GM18498 (cell line): Measurements from ENCODE around the gene C17orf50.
A peak's percentile ranks its signal among the peaks of the same experiment; 100 is the strongest.
"Not testable (repeated sequence)": the region's sequence is repeated elsewhere in the genome, so short reads cannot be mapped to it uniquely, and the experiment has no call there.

Experiments used
- ATAC-seq: cut with Tn5 transposase; IDR thresholded peaks from one replicate; pipeline ENCODE4 v1.9.1; 2021; ENCODE audit warnings: mild to moderate bottlenecking, moderate library complexity; ENCODE audit not compliant: unreplicated experiment

The C17orf50 gene

DNA sequence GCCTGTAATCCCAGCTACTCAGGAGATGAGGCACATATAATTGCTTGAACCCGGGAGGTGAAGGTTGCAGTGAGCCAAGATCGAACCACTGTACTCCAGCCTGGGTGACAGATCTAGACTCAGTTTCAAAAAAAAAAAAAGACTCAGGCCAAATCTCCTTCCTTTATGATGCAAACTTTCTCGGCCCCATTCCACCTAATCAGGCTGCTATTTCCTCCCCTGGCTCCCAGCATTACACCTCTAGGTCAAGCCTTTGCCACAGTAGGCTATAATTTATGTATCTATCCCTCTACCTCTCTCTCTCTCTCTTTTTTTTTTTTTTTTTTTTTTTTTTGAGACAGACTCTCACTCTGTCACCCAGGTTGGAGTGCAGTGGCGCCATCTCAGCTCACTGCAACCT, 9.1 kb upstream of the C17orf50 start:
- ATAC-seq: not testable (repeated sequence)

DNA sequence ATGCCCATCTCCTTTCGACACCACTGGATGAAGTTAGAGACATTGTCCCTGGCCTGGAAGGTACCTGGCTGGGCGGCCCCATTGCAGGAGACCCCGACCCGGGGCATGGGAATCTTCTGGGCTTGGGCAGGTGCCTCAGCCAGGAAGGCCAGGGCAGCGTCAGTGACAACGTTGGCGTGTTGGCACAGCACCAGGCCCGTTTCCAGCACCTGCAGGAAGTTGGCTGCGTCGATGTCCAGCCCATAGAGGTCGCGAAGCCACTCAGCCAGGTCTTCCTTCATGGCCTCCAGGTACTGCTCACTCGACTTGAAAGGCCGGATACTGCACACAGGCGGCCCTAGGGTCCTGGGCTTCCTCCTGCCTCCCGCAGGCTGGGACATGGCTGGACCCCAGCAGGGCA, 8.2 kb upstream of the C17orf50 start:
- ATAC-seq: no peak

DNA sequence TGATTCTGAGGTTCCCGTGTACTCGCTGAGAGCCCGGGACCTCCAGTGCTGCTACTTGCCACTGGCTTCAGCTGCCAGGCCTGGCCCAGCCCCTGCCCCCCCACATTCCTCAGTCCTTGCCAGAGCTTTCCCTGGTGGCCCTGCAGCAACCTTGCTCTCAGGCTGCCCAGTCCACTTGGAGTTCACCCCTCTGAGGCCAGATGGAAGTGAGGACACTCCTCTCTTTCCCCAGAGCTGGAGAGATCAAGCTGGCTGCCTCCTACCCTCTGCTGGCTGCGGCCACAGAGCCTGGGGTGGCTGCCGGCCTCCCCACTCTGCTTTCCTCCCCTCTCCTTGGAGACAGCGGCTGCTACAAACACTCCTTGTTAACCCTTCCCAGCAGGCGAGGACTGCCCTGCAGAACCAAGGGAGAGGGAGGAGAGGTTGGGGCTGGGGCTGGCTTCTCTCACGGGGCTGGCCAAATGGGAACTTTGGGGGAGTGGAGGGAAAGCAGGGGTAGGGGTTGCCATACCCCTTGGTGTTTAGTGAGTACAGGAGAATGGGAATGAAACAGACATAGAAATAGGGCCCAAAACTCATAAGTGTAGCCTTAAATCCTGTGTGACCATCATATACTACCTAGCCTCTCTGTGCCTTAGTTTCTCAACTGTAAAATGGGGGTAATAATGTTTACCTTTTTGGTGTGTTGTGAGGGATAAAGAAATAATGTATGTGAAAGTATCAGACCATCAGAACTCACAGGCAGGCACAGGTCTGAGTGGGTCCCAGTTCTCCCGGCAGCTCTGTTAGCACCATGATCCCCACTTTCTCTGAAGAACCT, 7.5 kb upstream of the C17orf50 start, which contains the start of gene GAS2L2:
GAS2L2 (minus strand) TSS at position 295 of the 820 bp plus-strand sequence. CDS start 389 bp downstream, outside the sequence.
- no peak for ATAC-seq

DNA sequence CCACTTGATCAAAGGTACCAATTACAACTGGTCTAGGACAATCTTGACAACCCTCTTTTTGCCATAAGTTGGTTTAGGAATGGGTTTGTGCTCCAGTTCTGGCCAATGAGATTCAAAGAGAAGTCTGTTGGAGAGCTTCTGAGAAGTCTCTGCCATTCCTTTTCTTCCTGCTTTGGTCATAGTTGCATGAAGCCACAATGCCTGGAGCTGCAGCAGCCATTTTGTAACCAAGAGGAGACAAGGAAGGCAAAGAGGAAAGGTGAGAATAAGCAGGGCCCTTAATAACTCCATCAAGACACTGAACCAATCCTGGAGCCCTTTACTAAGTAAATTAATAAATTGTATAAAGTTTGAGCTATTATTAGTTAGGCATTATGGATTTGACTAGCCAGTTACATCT, 3.4 kb upstream of the C17orf50 start:
- ATAC-seq: no peak

DNA sequence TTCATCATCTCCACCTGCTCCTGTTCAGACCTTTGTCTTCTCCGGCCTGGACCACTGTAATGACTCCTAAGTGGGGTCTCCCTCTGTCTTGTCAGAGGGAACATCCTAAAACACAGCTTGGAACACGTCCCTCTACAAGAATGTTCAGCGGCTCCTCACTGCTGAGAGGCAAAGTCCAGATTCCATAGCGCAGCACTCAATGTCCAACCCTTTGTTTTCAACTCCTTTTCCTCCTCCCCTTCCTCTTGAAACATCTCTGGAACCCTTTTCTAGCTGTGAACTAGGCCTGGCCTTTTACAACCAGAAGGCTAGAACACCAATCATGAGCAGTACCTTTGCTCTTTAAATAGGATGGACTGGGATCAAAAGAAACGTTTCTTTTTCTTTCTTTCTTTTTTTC, 914 bp downstream of the C17orf50 start:
- no peak for ATAC-seq

DNA sequence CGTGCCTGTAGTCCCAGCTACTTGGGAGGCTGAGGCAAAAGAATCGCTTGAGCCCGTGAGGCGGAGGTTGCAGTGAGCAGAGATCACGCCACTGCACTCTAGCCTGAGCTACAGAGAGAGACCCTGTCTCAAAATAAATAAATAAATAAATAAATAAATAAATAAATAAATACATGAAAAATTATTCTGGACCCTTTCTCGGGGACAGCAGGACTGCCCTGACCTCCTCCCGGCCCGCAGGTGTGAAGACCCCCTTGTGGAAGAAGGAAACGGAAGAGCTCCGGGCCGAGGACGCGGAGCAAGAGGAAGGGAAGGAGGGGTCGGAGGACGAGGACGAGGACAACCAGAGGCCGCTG, 3.1 kb downstream of the C17orf50 start:
- ATAC-seq: no peak

DNA sequence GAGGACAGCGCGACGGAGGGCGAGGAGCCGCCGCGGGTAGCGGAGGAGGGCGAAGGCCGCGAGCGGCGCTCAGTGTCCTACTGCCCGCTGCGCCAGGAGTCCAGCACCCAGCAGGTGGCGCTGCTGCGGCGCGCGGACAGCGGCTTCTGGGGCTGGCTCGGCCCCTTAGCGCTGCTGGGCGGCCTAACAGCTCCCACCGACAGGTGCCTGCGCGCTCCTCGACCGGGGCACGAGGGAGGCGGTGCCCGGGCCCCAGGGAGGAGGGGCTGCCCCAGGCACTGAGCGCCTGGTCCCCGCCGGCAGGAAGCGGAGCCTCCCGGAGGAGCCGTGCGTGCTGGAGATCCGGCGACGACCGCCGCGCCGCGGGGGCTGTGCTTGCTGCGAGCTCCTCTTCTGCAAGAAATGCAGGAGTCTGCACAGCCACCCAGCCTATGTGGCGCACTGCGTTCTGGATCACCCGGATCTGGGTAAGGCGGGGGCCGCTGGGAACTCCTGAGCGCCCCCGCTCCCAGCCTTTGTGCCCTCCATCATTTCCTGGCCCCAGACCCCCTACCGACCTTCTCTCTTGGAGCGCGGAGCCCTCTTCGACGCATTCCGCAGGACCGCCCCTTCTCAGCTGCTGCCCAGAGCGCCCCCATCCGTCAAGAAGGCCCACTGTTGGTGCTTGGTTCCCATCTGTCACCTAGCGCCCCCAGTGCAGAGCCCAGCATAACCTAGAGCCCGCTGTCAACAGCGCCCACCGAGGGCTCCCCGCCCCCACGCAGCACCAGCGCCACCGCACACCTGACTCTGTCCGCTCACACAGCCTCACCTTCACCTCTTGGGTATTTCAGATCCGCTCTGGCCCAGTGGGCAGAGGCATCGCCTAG, 3.7 kb downstream of the C17orf50 start:
- ATAC-seq: peak; percentile 90

DNA sequence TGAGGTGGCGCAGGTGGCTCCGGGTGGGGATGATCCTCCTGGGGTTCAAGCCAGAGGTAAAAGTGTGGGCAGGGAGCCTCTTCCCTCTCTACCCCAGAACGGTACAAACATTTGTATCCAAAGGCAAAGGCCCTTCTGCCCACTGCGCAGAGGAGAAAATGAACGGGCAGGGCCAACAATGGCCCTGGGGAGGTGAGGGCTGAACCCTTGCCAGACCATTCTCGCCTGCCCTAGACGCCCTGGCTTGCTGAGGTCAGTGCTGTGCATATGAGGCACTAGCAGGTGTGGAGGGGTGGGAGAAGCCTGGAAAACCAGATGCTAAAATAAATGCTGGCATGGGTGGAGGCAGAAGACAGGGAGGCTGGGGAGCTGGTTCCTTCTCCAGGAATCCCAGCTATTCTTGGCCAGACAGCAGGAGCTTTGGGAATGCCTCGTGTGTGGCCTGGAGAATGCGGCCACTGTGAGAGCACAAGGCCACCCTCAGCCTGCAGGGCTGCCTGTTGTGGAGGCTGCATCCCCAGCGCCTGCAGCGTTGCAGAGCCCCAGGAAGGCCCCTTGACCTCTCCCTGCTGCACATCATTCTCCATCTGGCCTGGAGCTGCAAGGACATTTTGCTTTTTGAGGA, 4.5 kb downstream of the C17orf50 start:
- ATAC-seq: no peak

DNA sequence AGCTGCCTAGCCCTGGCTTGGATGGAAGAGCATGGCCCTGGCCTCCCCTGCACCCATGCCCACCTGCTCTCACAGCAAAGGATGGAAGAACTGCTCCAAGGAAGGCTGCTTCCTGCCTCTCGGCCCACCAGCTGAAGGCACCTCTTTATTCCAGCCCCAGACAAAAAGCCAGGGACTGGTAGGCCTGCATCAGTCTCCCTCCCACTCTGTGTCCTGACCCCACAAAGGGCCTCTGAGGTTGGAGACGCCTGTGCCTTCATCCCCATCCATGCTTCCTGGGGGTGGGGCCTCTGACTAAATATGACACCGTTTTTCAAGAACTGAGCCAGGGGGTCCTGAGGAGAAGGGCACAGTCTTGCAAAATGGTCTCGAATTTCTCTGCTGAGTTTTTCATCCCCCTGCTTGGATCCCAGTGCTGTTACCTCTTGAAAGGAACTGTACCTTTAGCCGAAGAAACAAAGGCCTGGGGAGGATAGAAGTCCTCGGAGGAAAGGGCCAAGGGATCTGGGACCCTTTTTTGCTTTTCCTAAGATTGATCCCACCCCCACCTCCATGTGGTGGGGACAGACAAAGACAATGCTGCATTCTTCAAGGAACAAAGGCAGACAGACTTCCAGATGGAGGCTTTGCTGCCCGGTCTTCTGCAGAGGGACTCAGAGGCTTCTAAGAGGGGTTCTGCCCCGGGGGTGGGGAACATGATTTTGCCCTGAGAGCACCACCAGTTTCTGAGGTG, 5.2 kb downstream of the C17orf50 start:
- no peak for ATAC-seq

DNA sequence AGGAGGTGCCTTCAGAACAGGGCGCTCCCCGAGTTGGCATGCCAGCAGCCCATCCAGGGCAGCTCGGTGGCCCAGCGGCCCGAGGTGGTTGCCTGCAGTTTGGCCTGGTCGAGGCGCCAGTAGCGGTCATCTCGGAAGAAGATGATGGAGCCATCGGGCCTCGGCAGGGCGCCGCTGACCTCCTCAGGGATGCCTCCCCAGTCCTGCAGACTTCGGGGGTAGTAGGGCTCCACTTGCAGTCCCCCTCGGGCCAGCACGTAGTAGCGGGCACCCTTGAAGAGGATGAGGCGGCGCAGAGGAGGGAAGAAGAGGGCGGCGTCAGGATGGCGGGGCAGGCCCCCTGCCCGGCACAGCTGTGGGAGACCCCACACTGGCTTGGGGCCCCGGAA, 5.8 kb downstream of the C17orf50 start:
- ATAC-seq: no peak

DNA sequence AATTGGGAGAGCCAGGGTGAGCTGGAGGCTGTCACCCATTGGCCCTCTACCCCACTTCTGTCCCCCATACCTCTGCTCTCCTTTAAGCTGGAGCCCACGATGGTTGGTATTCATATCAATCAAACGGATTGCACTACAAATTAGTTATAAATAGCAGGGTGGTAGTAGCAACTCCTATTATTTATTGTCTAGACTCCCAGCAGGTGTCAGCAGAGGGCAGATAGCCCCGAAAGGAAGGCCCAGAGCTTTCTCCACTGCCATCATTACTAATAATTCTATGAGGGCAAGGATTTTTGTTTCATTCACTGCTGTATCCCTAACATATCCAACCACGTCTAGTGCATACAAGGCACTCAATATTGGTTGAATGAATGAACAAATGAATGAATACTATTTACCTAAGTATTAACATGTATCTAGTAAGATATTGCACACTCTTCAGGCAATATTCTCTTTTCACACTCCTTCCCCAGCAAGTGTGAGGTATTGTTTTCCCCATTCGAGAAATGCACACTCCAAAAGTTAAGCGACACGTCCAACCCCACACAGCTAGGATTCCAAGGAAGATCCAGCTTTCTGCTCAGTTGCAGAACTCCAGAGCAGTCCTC, 6.3 kb downstream of the C17orf50 start:
- ATAC-seq: no peak

DNA sequence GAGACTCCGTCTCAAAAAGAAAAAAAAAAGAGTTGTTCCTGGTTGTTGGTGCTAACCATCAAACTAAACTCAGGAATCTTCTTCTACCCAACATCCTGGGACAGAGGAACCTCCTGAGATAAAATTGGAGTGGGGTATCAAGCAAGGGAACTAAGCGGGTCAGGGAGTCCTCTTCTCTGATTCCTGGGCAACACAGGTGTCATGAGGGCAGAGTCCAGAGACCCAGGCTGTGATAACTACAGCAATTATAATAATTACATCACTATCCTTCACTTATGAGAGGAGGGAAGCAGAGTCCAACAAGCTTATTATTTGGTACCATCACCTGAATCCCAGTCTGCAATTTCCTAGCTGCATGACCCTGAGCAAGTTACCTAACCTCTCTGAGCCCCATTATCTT, 8.1 kb downstream of the C17orf50 start:
- no peak for ATAC-seq

DNA sequence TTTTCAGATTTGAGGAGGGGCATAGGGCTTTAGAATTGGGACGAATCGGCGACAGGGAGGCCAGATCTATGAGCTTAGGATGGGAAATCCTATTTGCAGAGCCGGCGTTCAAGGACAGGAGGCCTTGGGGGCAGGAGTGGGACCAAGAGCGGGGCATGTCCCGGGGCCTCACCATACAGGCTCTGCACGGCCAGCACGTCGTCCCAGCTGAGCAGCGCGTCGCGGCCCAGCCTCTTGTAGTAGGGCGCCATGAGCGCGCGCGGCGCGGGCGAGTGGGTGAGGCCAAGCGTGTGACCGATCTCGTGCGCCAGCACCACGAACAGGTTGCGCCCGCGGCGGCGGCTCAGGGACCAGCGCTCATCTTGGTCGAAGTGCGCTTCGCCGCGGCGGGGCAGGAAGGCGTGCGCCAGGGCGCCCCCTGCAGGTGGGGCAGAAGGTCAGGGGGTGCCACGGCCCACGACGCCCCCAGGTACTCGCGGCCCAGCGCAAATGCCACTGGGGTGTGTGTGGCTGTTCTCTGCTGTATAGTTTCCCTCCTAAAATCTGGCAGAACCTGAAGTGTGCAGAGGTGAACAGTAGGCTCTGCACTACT, 9.3 kb downstream of the C17orf50 start:
- ATAC-seq: no peak

DNA sequence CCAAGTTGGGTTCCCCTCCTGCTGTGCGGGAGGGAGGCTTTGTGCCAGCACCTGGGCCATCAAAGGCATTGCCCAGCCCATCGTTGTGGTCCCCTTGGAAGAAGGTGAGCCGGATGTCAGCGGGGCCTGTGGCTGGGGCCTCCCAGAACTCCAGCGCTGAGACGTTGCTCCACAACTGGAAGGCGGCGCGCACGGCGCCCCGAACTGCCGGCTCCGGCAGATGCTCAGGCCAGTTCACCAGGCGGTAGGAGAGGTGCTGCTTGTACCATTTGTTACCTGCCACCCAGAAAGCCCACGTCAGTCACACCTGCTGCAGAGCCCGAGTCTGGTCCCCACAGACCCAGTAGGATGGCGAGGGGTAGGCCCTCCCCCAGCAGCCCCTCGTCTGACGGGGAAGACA, 12.4 kb downstream of the C17orf50 start:
- ATAC-seq: no peak

DNA sequence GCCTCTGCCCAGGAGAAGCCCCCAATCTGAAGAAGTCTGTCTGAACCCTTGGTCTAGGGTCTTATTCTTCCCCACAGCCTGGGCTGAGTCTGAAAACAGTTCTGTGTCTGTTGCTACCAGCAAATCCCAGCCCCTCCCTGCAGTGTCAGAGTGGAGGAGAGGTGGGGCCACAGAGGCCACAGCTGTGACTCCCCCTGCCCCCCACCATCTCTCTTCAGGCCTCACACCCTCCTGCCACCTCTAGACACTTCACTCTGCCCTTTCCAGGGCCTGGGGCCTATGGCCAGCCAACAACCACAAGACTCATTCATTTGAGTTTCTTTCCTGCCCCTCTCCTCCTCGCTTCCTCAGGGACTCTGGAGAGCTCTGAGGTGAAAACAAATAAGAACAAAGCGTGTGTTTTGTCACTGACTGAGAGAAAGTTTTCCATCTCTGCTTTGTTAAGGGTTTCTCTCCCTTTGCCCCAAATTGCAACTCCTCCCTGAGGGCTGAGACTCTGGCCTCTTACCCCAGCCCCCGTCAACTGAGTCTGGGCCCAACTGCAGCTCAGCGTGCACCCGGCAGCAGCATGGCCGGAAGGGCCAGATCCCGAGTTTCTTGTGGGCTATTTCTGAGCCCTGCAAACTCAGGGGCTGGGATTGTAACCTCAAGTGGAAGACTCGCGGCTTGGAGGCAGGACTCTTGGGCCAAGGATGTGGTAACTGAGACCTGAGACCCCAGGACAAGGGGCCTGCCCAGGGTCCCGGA, 13.2 kb downstream of the C17orf50 start:
- no peak for ATAC-seq

DNA sequence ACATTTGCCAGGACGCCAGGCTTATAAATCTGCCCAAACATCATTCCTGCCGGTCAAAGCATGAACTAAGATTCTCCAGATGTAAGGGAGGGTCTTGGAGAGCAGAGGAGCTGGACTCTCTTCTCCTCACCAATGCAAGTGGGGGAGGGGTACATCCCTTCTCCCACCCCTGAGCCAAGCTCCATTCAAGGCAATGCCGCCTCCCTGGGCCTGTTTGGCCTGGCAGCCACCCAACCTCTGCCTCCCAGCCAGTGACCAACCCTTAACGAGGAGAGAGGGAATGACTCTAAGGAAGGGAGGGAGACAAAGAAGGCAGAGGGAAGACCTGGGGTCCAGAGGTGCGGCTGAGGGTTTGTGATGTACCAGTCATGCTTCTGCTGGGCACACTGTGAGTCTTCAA, 13.8 kb downstream of the C17orf50 start:
- no peak for ATAC-seq

DNA sequence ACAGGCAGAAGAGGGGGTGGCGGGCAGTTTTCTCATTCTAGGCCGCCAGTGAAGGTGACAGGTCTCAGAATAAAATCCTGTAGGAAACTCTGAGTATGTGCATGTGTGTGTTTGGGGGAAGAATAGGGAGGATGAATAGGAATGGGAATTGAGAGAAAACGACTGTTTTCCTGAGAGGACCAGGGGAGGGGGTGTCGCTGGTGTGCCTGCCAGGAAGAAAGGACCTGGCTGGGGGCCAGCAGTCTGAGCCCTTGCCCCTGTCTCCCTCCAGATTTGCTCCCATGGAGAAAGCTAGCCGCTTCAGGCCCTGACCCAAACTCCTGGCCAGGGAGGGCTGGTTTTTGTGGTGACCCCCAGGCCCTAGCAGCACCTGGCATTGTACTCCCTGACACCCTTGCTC, 14.4 kb downstream of the C17orf50 start:
- no peak for ATAC-seq

DNA sequence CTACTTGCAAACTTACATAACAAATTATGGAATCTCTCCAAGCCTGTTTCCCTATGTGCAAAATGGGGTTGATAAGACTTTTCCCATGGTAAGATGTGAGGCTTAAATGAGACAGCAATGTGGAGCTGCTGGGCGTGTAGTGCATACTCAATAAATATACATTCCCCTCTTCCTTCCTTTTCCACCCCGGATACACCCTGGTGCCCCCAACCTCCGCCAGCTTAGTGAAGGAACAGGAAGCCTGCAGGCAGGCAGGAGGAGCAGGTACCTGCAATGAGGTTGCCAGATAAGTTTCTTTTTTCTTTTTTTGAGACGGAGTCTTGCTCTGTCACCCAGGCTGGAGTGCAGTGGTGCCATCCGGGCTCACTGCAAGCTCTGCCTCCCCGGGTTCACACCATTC, 14.9 kb downstream of the C17orf50 start:
- ATAC-seq: no peak

DNA sequence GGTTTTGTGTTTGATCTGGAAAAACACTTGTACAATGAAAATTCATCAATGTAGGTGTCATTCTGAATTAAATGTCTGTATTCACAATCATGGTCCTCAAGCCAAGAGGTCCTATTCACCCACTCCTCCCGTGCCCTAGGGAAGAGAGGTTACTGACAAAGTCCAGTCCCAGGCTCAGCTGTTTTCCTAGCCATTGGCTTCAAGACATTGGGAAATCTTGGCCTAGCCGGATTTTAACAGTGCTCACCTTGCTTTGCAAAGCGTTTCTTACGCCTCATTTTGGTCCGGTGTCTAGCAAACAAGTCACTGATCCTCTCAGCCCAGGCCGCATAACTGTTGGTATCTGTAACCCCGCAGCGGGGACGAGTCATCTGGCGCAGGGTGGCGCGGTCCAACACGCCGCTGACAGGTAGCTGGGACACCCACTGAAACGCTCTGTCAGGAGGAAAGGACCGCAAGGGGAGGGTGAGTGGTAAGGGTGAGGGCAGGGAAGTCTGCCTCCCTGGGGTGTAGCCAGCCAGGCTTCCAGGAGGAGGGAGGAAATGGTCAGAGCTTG, 18.0 kb downstream of the C17orf50 start:
- no peak for ATAC-seq
